Common myeloid progenitor, CD34-positive (primary cell): Measurements from ENCODE around the gene CHRNA4.

Source experiments
- CTCF ChIA-PET: fragments of 350-600 bp; sonication (Branson Sonifier 250); formaldehyde crosslinking; loops from one replicate; lab custom pipeline; 2021; ENCODE audit warnings: antibody characterized with exemption; lab: Charles Lee
- POLR2A ChIA-PET: fragments of 350-600 bp; sonication (Branson Sonifier 250); formaldehyde crosslinking; loops from one replicate; lab custom pipeline; 2021; ENCODE audit warnings: antibody characterized with exemption; lab: Charles Lee
- DNase-seq, 3 donors: peaks; one replicate each; pipeline versions ENCODE4 v3.0.0 to v3.0.0-alpha.2; 2013
- H3K27ac ChIP-seq, 2 experiments: 1 replicate in 1 of 2; 2 replicates in 1 of 2; pipeline ENCODE4 v1.7.0; 2013; ENCODE audit warnings: inconsistent platforms in 2 of 2, low read length in 2 of 2, mild to moderate bottlenecking in 2 of 2, low read depth in 1 of 2, moderate library complexity in 1 of 2; ENCODE audit not compliant: severe bottlenecking in 2 of 2, insufficient read depth in 1 of 2, poor library complexity in 1 of 2
- H3K27me3 ChIP-seq, 5 experiments: replicated peaks in 2 of 5; 1 replicate in 3 of 5; 2 replicates in 2 of 5; pipeline versions ENCODE4 v1.6.1 to v1.7.0; 2013; ENCODE audit warnings: low read length in 4 of 5, mild to moderate bottlenecking in 2 of 5, moderate library complexity in 2 of 5, inconsistent platforms in 1 of 5; ENCODE audit not compliant: insufficient read depth in 5 of 5, control insufficient read depth in 4 of 5
- H3K36me3 ChIP-seq, 4 experiments: 1 replicate in 2 of 4; 2 replicates in 2 of 4; pipeline versions ENCODE4 v1.6.1 to v1.7.0; 2013; ENCODE audit warnings: low read length in 3 of 4, control low read depth in 1 of 4, mild to moderate bottlenecking in 1 of 4; ENCODE audit not compliant: control insufficient read depth in 4 of 4, insufficient read depth in 4 of 4
- H3K4me1 ChIP-seq, 4 experiments: 1 replicate in 3 of 4; 2 replicates in 1 of 4; pipeline versions ENCODE4 v1.6.1 to v1.7.1; 2013; ENCODE audit warnings: low read length in 3 of 4, mild to moderate bottlenecking in 3 of 4, control low read depth in 1 of 4, inconsistent platforms in 1 of 4, moderate library complexity in 1 of 4; ENCODE audit not compliant: control insufficient read depth in 4 of 4, insufficient read depth in 4 of 4; ENCODE audit errors: control extremely low read depth in 1 of 4
- H3K4me3 ChIP-seq, 7 experiments: 1 replicate in 4 of 7; 2 replicates in 3 of 7; pipeline versions ENCODE4 v1.5.1 to v1.7.0; 2013; ENCODE audit warnings: mild to moderate bottlenecking in 7 of 7, low read length in 6 of 7, moderate library complexity in 6 of 7, inconsistent platforms in 2 of 7, low read depth in 2 of 7, control low read depth in 1 of 7; ENCODE audit not compliant: insufficient read depth in 4 of 7, control insufficient read depth in 1 of 7; ENCODE audit errors: extremely low read depth in 1 of 7
- H3K9me3 ChIP-seq, 5 experiments: 1 replicate in 4 of 5; 2 replicates in 1 of 5; pipeline versions ENCODE4 v1.6.1 to v1.7.1; 2013; ENCODE audit warnings: low read length in 4 of 5, mild to moderate bottlenecking in 2 of 5, inconsistent platforms in 1 of 5, low read depth in 1 of 5, moderate library complexity in 1 of 5; ENCODE audit not compliant: control insufficient read depth in 4 of 5, insufficient read depth in 2 of 5; ENCODE audit errors: control extremely low read depth in 1 of 5
- WGBS: methylation state at CpG from one replicate; pipeline ENCODE4 v1.1.5; 2013; ENCODE audit not compliant: insufficient coverage; 5-methylcytosine and 5-hydroxymethylcytosine counted together

The CHRNA4 gene

DNA sequence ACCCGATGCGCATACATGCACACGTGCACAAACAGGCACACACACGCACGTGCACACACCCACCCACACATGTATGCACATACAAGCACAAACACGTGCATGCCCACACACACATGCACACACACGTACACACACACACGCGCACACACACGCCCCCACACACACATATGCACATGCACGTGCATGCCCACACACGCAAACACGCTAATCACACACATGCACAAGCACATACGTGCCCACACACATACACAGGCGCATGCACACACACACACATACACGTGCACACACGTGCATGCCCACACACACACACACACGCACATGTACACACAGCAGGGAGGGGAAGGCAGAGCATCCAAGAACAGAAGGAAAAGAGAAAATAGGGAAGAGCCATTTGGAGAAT lies 26.8 kb upstream of the CHRNA4 start:
- POLR2A ChIA-PET: no interaction called here
- no peaks in the 10 kb centered on the region for H3K4me1 ChIP-seq
- no peak for DNase-seq
- H3K27ac ChIP-seq: no peak overlapping the region
- no peaks in the 10 kb centered on the region for H3K36me3 ChIP-seq
- H3K4me3 ChIP-seq: no peak overlapping the region
- peaks cover 1 to 23% (median 15%) of the 10 kb centered on the region in 5 experiments for H3K9me3 ChIP-seq
- CTCF ChIA-PET: no interaction called here
- peaks cover 0 to 12% (median 2%) of the 10 kb centered on the region in 5 experiments for H3K27me3 ChIP-seq
- over 99% methylated on average over 13 of the region's 18 CpGs for WGBS

- H3K36me3 ChIP-seq: no peaks in the 10 kb centered on the region
- peaks cover 1 to 23% (median 15%) of the 10 kb centered on the region in 5 experiments for H3K9me3 ChIP-seq
- peaks cover 0 to 12% (median 2%) of the 10 kb centered on the region in 5 experiments for H3K27me3 ChIP-seq
- no peak overlapping the region for H3K4me3 ChIP-seq
- H3K27ac ChIP-seq: no peak overlapping the region
- no peak for DNase-seq
- WGBS: 89% methylated on average over 13 of the region's 13 CpGs
- H3K4me1 ChIP-seq: no peaks in the 10 kb centered on the region
- ChIA-PET CTCF (no interaction called here), POLR2A (no interaction called here)
These were observed 26.2 kb upstream of the CHRNA4 start for GRCh38 chr20:63387393-63387792.

- peaks cover 1 to 22% (median 15%) of the 10 kb centered on the region in 5 experiments for H3K9me3 ChIP-seq
These were observed 25.3 kb upstream of the CHRNA4 start for GRCh38 chr20:63386491-63386890.

GRCh38 chr20:63385819-63386218 lies 24.7 kb upstream of the CHRNA4 start:
- H3K4me3 ChIP-seq: no peak overlapping the region
- peaks cover 1 to 21% (median 15%) of the 10 kb centered on the region in 5 experiments for H3K9me3 ChIP-seq
- DNase-seq: no peak
- ChIA-PET CTCF (interaction anchor here (6.8 kb wide), 1 partner anchor 77 kb away, joined by 55 read pairs; no protein-coding TSS in a partner anchor), POLR2A (no interaction called here)
- no peaks in the 10 kb centered on the region for H3K4me1 ChIP-seq
- H3K27me3 ChIP-seq: peaks cover 0 to 22% (median 2%) of the 10 kb centered on the region in 5 experiments
- H3K27ac ChIP-seq: no peak overlapping the region
- WGBS: 100% methylated on average over 2 of the region's 6 CpGs
- no peaks in the 10 kb centered on the region for H3K36me3 ChIP-seq

More at GRCh38 chr20:63386491-63386890, 25.3 kb upstream of the CHRNA4 start:
- Histone ChIP-seq H3K4me1 (no peaks in the 10 kb centered on the region), H3K27ac (no peak overlapping the region), H3K4me3 (no peak overlapping the region), H3K27me3 (peaks cover 0 to 15% (median 2%) of the 10 kb centered on the region in 5 experiments), H3K36me3 (no peaks in the 10 kb centered on the region)
- POLR2A ChIA-PET: no interaction called here
- CTCF ChIA-PET: interaction anchor here (6.8 kb wide), 1 partner anchor 77 kb away, joined by 55 read pairs; no protein-coding TSS in a partner anchor
- no peak for DNase-seq
- WGBS: 92% methylated on average over 18 of the region's 18 CpGs

DNA sequence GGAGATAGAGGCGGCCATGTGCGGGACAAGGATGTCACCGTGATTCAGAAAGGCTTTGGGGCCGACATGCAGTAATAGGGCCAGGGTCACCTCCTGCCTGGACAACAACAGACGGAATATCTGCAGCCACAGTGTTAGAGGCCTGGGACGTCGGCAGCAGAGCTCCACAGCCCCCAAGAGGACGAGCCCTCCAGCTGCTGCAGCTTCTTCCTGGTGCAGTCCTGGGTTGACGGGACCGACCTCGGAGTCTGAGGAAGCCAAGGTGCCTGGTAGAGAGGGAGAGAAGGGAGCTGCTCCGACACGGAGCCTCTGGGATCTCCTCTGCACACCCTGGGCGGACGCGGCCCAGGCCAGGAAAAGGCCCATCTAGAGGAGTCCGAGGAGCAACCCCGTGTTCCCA lies 23.2 kb upstream of the CHRNA4 start:
- Histone ChIP-seq H3K4me3 (no peak overlapping the region), H3K27me3 (peaks cover 0 to 33% (median 2%) of the 10 kb centered on the region in 5 experiments), H3K4me1 (no peaks in the 10 kb centered on the region), H3K9me3 (peaks cover under 1 to 20% (median 16%) of the 10 kb centered on the region in 5 experiments), H3K36me3 (no peaks in the 10 kb centered on the region), H3K27ac (no peak overlapping the region)
- POLR2A ChIA-PET: no interaction called here
- 83% methylated on average over 18 of the region's 18 CpGs for WGBS
- CTCF ChIA-PET: interaction anchor here (1.3 to 6.8 kb wide), 2 partner anchors 10 to 75 kb away, joined by 3 to 55 read pairs; no protein-coding TSS in a partner anchor
- DNase-seq: no peak

GRCh38 chr20:63383556-63383955 lies 22.4 kb upstream of the CHRNA4 start:
- Histone ChIP-seq H3K27ac (no peak overlapping the region), H3K27me3 (peaks cover 0 to 41% (median 6%) of the 10 kb centered on the region in 5 experiments), H3K4me3 (no peak overlapping the region), H3K9me3 (peaks cover 0 to 20% (median 14%) of the 10 kb centered on the region in 5 experiments), H3K36me3 (no peaks in the 10 kb centered on the region), H3K4me1 (no peaks in the 10 kb centered on the region)
- WGBS: 85% methylated on average over 7 of the region's 11 CpGs
- ChIA-PET CTCF (interaction anchor here (1.3 to 6.8 kb wide), 2 partner anchors 11 to 74 kb away, joined by 3 to 55 read pairs; no protein-coding TSS in a partner anchor), POLR2A (no interaction called here)
- no peak for DNase-seq

GRCh38 chr20:63382551-63383300 lies 21.6 kb upstream of the CHRNA4 start:
- POLR2A ChIA-PET: interaction anchor here (1.3 kb wide), 1 partner anchor 73 kb away, joined by 5 read pairs; no protein-coding TSS in a partner anchor
- no peak for DNase-seq
- no peak overlapping the region for H3K4me3 ChIP-seq
- no peak overlapping the region for H3K27ac ChIP-seq
- peaks cover 0 to 49% (median 12%) of the 10 kb centered on the region in 5 experiments for H3K27me3 ChIP-seq
- 77% methylated on average over 16 of the region's 17 CpGs for WGBS
- H3K36me3 ChIP-seq: no peaks in the 10 kb centered on the region
- peaks cover 0 to 20% (median 14%) of the 10 kb centered on the region in 5 experiments for H3K9me3 ChIP-seq
- no peaks in the 10 kb centered on the region for H3K4me1 ChIP-seq
- CTCF ChIA-PET: interaction anchor here (6.8 kb wide), 1 partner anchor 74 kb away, joined by 55 read pairs; no protein-coding TSS in a partner anchor
